ENCODE results near the gene CPZ.
"Not testable (repeated sequence)": the region's sequence is repeated elsewhere in the genome, so short reads cannot be mapped to it uniquely, and the experiment has no call there.

The CPZ gene

GRCh38 chr4:8649631-8650361 is 57.2 kb downstream of the CPZ start:
- DNase-seq (ENCODE audit: low read depth in 1 of 2, low spot score in 1 of 2), result no peak

GRCh38 chr4:8651661-8652180 is 59.2 kb downstream of the CPZ start:
- DNase-seq (ENCODE audit: low read depth in 1 of 2, low spot score in 1 of 2), result no peak

- DNase-seq (ENCODE audit: low read depth in 1 of 2, low spot score in 1 of 2), result no peak
Measured at GRCh38 chr4:8652181-8653078, 59.9 kb downstream of the CPZ start.

GRCh38 chr4:8653326-8654000 is 60.9 kb downstream of the CPZ start:
- no peak for DNase-seq (ENCODE audit: low read depth in 1 of 2, low spot score in 1 of 2)

- not testable (repeated sequence) for DNase-seq (ENCODE audit: low read depth in 1 of 2, low spot score in 1 of 2)
Measured at GRCh38 chr4:8654139-8654538, 61.6 kb downstream of the CPZ start.

GRCh38 chr4:8655411-8656184 is 63.0 kb downstream of the CPZ start:
- DNase-seq (ENCODE audit: low read depth in 1 of 2, low spot score in 1 of 2), result no peak

GRCh38 chr4:8656185-8656517 is 63.6 kb downstream of the CPZ start:
- no peak for DNase-seq (ENCODE audit: low read depth in 1 of 2, low spot score in 1 of 2)

GRCh38 chr4:8656711-8657380 is 64.3 kb downstream of the CPZ start:
- DNase-seq (ENCODE audit: low read depth in 1 of 2, low spot score in 1 of 2), result no peak

GRCh38 chr4:8657381-8658088 is 65.0 kb downstream of the CPZ start:
- DNase-seq (ENCODE audit: low read depth in 1 of 2, low spot score in 1 of 2), result no peak

GRCh38 chr4:8662776-8663175 is 70.2 kb downstream of the CPZ start:
- no peak for DNase-seq (ENCODE audit: low read depth in 1 of 2, low spot score in 1 of 2)

GRCh38 chr4:8664031-8664805 is 71.7 kb downstream of the CPZ start:
- DNase-seq (ENCODE audit: low read depth in 1 of 2, low spot score in 1 of 2), result no peak

GRCh38 chr4:8664976-8665375 is 72.4 kb downstream of the CPZ start:
- no peak for DNase-seq (ENCODE audit: low read depth in 1 of 2, low spot score in 1 of 2)

- no peak for DNase-seq (ENCODE audit: low read depth in 1 of 2, low spot score in 1 of 2)
Measured at GRCh38 chr4:8665406-8666360, 73.1 kb downstream of the CPZ start.

- no peak for DNase-seq (ENCODE audit: low read depth in 1 of 2, low spot score in 1 of 2)
Measured at GRCh38 chr4:8666581-8666980, 74.0 kb downstream of the CPZ start.
